Adrenal gland (tissue), 12 donors: ENCODE measurements around the gene TEX264. TPM values are rescaled to one million over a fixed set of nuclear protein-coding genes. Genes with fewer than 3 reads are reported as not detected.
A peak's percentile ranks its signal among the peaks of the same experiment; 100 is the strongest.

Source experiments
- DNase-seq, 7 donors: peaks; one replicate each; pipeline ENCODE4 v3.0.0-alpha.2; 2019 to 2020
- H3K27ac ChIP-seq, 5 donors: fragments of 200-600 bp; sonication (generic) in 4 of 5; 1 replicate in 3 of 5; 2 replicates in 2 of 5; pipeline versions ENCODE4 v1.5.1 to v1.8.0; 2016 to 2020; ENCODE audit warnings: mild to moderate bottlenecking in 1 of 5
- H3K27me3 ChIP-seq: fragments of 200-600 bp; 2 replicates; pipeline ENCODE4 v1.8.0; 2021
- H3K36me3 ChIP-seq, 2 donors: fragments of 200-600 bp; replicated peaks in 1 of 2; 1 replicate in 1 of 2; 2 replicates in 1 of 2; pipeline versions ENCODE4 v1.5.1 to v1.8.0; 2018 to 2022
- H3K4me1 ChIP-seq, 2 donors: fragments of 200-600 bp; replicated peaks in 1 of 2; 1 replicate in 1 of 2; 2 replicates in 1 of 2; pipeline versions ENCODE4 v1.5.1 to v1.8.0; 2018 to 2021
- H3K4me3 ChIP-seq, 4 donors: fragments of 200-600 bp; sonication (generic) in 3 of 4; one replicate each; pipeline ENCODE4 v1.5.1; 2016 to 2018
- H3K9me3 ChIP-seq, 3 donors: fragments of 200-600 bp; sonication (generic) in 1 of 3; replicated peaks in 1 of 3; 1 replicate in 2 of 3; 2 replicates in 1 of 3; pipeline versions ENCODE4 v1.5.1 to v1.8.0; 2016 to 2021
- CTCF ChIP-seq, 6 experiments: fragments of 450-650 bp in 4 of 6; fragments of 200-600 bp in 2 of 6; sonication (generic) in 1 of 6; IDR thresholded peaks; 1 replicate in 5 of 6; 2 replicates in 1 of 6; pipeline versions ENCODE4 v1.5.1 to v1.8.0; 2016 to 2021; ENCODE audit warnings: antibody characterized with exemption in 6 of 6, mild to moderate bottlenecking in 2 of 6, moderate library complexity in 1 of 6
- POLR2A ChIP-seq, 2 donors: fragments of 450-650 bp; IDR thresholded peaks; one replicate each; pipeline ENCODE4 v1.6.1; 2017; ENCODE audit warnings: antibody characterized with exemption in 2 of 2, mild to moderate bottlenecking in 2 of 2, moderate library complexity in 1 of 2
- WGBS, 4 donors: extraction: QIAGEN DNeasy Blood & Tissue Kit in 2 of 4; methylation state at CpG; one replicate each; pipeline versions ENCODE4 v1.1.5 to v1.1.7; 2013 to 2017; 5-methylcytosine and 5-hydroxymethylcytosine counted together
- intact Hi-C, 2 donors: fragments of 100-400 bp; cut with DNase I; formaldehyde crosslinking; loops; one replicate each; pipeline versions ENCODE4 v1.14.1 to v1.15.0; 2022 to 2023
- polyA plus RNA-seq, 3 donors: library from polyadenylated mRNA; stranded (reverse); fragments of 200-250 nt in 2 of 3; fragments of 350-450 nt in 1 of 3; fragmentation: Illumina TruSeq in 1 of 3; extraction: RNeasy Lipid Tissue Mini Kit (QIAGEN cat#74804) in 1 of 3; gene quantifications; one replicate each; pipeline ENCODE4 v1.2.3, GENCODE V29; 2013 to 2014
- total RNA-seq, 9 donors: library from RNA; depleted of rRNA in 4 of 9; stranded (reverse); fragments of >200 nt in 4 of 9; fragments of 120-200 nt in 1 of 9; fragmentation: NEBNext Ultra II Directional in 1 of 9; extraction: Animal tissue kit (Norgen Biotek cat#: 25700) in 1 of 9; gene quantifications; one replicate each; pipeline versions ENCODE4 v1.1.0 to v1.2.4, GENCODE V29; 2013 to 2023
- donor health status: healthy with polysubstance abuse.
- donor health status: Bipolar disorder and iron deficiency.
- donor health status: DM: yes; HTN: yes; CAD: no.
- donor health status: DM: no; HTN: no; CAD: no.
- donor health status: DM: no; HTN: no; CAD: no.
- donor health status: DM: yes; HTN: yes; CAD: no.

The TEX264 gene
- total and polyA plus RNA-seq, 12 donors = 64.7 to 207 (median 125) TPM

- peaks cover 0 to 19% of the 10 kb centered on the region in 2 donors for H3K36me3 ChIP-seq
These were observed 34.4 kb downstream of the TEX264 start for GRCh38 chr3:51705276-51706020.

GRCh38 chr3:51706021-51706485 is 35.0 kb downstream of the TEX264 start:
- WGBS, 4 donors = 70 to 88% (median 82%) methylated on average over 2 to 3 of the region's 3 CpGs
- Histone ChIP-seq H3K9me3 (no peaks in the 10 kb centered on the region), H3K36me3 (peaks cover 0 to 14% of the 10 kb centered on the region in 2 donors), H3K27ac (no peak overlapping the region), H3K4me3 (no peak overlapping the region), H3K4me1 (peaks cover 0 to 5% of the 10 kb centered on the region in 2 donors), H3K27me3 (no peaks in the 10 kb centered on the region)
- intact Hi-C loops = no loop called here
- peak in 2 of 7 donors; percentile 7 to 11 for DNase-seq
- TF ChIP-seq CTCF (IDR thresholded peaks at IDR 0.05) (no peak), POLR2A (IDR thresholded peaks at IDR 0.05) (no peak)

More at GRCh38 chr3:51705276-51706020, 34.4 kb downstream of the TEX264 start:
- H3K4me3 ChIP-seq = no peak overlapping the region
- DNase-seq = peak in 2 of 7 donors; percentile 4 to 9
- H3K9me3 ChIP-seq = no peaks in the 10 kb centered on the region
- intact Hi-C loops = no loop called here
- no peaks in the 10 kb centered on the region for H3K27me3 ChIP-seq
- peaks cover 0 to 5% of the 10 kb centered on the region in 2 donors for H3K4me1 ChIP-seq
- TF ChIP-seq CTCF (IDR thresholded peaks at IDR 0.05) (no peak), POLR2A (IDR thresholded peaks at IDR 0.05) (no peak)
- WGBS, 4 donors = 86 to 92% (median 92%) methylated on average over 7 to 8 of the region's 8 CpGs
- no peak overlapping the region for H3K27ac ChIP-seq

- peak; percentile 84 to 93 (median 87) for DNase-seq
- TF ChIP-seq POLR2A (IDR thresholded peaks at IDR 0.05) (no peak), CTCF (IDR thresholded peaks at IDR 0.05) (peak in 2 of 6 experiments; percentile 4 to 23)
- peaks cover 0 to 12% of the 10 kb centered on the region in 2 donors for H3K36me3 ChIP-seq
- 5 to 22% (median 7%) methylated on average over 21 to 69 of the region's 69 CpGs for WGBS, 4 donors
- peak within 1 kb of the TSS in 1 of 4 donors; percentile 42 for H3K4me3 ChIP-seq
- H3K9me3 ChIP-seq = no peaks in the 10 kb centered on the region
- H3K4me1 ChIP-seq = peaks cover 0 to 5% of the 10 kb centered on the region in 2 donors
- no peak within 1 kb of the TSS for H3K27ac ChIP-seq
- no peaks in the 10 kb centered on the region for H3K27me3 ChIP-seq
- intact Hi-C loops = no loop called here
These were observed 36.0 kb downstream of the TEX264 start, which contains the start of gene GRM2 for GRCh38 chr3:51706788-51707731. Gene GRM2 (plus strand): TSS chr3:51707068. CDS start chr3:51708984, 1,916 bp downstream.
